T follicular helper cell (primary cell): ENCODE results near the gene SPEM1.

Experiments
- DNase-seq: peaks from one replicate; pipeline ENCODE4 v3.0.0-alpha.2; 2020; ENCODE audit warnings: low read depth

The SPEM1 gene

GRCh38 chr17:7421186-7421585, 1.1 kb downstream of the SPEM1 start:
- no peak for DNase-seq

GRCh38 chr17:7423679-7424078, 3.6 kb downstream of the SPEM1 start:
- no peak for DNase-seq

- DNase-seq = no peak
Observed at GRCh38 chr17:7425316-7425715, 5.2 kb downstream of the SPEM1 start, which contains the start of gene SPEM2. Gene SPEM2 (plus strand): TSS chr17:7425616. CDS start chr17:7425689, 73 bp downstream.

GRCh38 chr17:7425756-7426155, 5.6 kb downstream of the SPEM1 start:
- no peak for DNase-seq

- DNase-seq = no peak
Observed at GRCh38 chr17:7426203-7426863, 6.2 kb downstream of the SPEM1 start.

GRCh38 chr17:7426896-7427489, 6.9 kb downstream of the SPEM1 start:
- DNase-seq = no peak

- no peak for DNase-seq
Observed at GRCh38 chr17:7427549-7427948, 7.4 kb downstream of the SPEM1 start.

- no peak for DNase-seq
Observed at GRCh38 chr17:7428557-7428956, 8.4 kb downstream of the SPEM1 start, which contains the start of gene SPEM3. Gene SPEM3 (plus strand): TSS chr17:7428857. CDS start chr17:7428903, 46 bp downstream.

- no peak for DNase-seq
Observed at GRCh38 chr17:7429722-7430121, 9.6 kb downstream of the SPEM1 start.

GRCh38 chr17:7431231-7431630, 11.1 kb downstream of the SPEM1 start:
- DNase-seq = no peak

GRCh38 chr17:7432296-7432695, 12.2 kb downstream of the SPEM1 start:
- DNase-seq = no peak

- peak; percentile 34 for DNase-seq
Observed at GRCh38 chr17:7435676-7436555, 15.8 kb downstream of the SPEM1 start.

GRCh38 chr17:7436556-7437368, 16.6 kb downstream of the SPEM1 start:
- DNase-seq = peak; percentile 69

GRCh38 chr17:7437369-7437863, 17.3 kb downstream of the SPEM1 start:
- no peak for DNase-seq

GRCh38 chr17:7437950-7438614, 18.0 kb downstream of the SPEM1 start:
- peak; percentile 43 for DNase-seq

- DNase-seq = no peak
Observed at GRCh38 chr17:7438656-7439460, 18.7 kb downstream of the SPEM1 start.

GRCh38 chr17:7439462-7440112, 19.5 kb downstream of the SPEM1 start, which contains the start of gene FGF11:
Gene FGF11 (plus strand): TSS chr17:7439512. CDS start chr17:7439621, 109 bp downstream.
- no peak for DNase-seq

GRCh38 chr17:7440113-7440833, 20.1 kb downstream of the SPEM1 start:
- peak; percentile 17 for DNase-seq

- DNase-seq = no peak
Observed at GRCh38 chr17:7440834-7441195, 20.7 kb downstream of the SPEM1 start.
